Measurements from ENCODE around the gene TRMT1.

The TRMT1 gene

DNA sequence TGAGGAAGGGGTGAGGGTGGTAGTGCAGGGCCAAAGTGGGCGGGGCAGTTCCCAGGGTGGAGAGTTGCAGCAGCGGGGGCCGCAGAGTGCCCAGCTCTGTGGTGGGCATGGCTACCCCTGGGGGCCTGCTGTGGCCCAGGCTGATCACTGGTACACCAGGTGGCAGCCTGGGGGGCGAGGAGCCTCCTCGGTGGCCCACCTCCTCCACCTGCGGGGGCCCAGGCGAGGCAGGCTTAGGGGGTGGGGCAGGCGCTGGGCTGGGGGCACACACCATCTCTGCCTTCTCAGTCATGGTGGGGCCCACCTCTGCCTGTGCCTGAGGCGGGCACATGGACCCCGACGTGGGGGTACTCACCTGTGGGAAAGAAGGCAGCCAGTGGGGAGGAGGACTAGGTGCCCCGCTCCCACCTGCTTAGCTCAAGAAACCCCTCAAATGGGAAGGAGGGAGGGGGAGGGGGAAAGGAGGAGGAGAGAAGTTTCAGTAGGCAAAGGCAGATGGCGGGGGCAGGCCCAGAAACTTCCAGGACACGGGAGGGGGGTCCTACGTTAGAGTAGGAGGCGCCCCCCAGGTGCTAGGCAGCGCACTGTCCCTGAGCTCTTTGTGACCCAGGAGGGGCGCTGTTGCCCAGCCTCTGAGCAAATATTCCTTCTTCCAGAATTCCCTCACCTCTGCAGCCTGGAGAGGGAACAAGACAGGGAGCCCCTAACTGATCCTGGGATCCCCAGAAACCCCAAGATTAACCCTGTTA, 15.5 kb downstream of the TRMT1 start:
- Histone ChIP-seq H3K27ac (replicated peaks) (peak overlapping the region; percentile 99), H3K4me3 (replicated peaks; ENCODE audit: insufficient read depth, low read length) (peak overlapping the region; percentile 96), H3K27me3 (ENCODE audit: insufficient read depth, poor library complexity, severe bottlenecking) (no peaks in the 10 kb centered on the region)
- peak; percentile 59 to 81 for DNase-seq (ENCODE audit: low read depth in 1 of 2, low spot score in 1 of 2)
- no peak for TF ChIP-seq GABPA (IDR thresholded peaks at IDR 0.05; ENCODE audit: low read depth)
- no peak for TF ChIP-seq SPI1 (IDR thresholded peaks at IDR 0.05; ENCODE audit: borderline replicate concordance, low read depth)
- TF ChIP-seq POLR2AphosphoS5 (IDR thresholded peaks at IDR 0.05; ENCODE audit: low read depth), result no peak
- TF ChIP-seq, protein P1, sequence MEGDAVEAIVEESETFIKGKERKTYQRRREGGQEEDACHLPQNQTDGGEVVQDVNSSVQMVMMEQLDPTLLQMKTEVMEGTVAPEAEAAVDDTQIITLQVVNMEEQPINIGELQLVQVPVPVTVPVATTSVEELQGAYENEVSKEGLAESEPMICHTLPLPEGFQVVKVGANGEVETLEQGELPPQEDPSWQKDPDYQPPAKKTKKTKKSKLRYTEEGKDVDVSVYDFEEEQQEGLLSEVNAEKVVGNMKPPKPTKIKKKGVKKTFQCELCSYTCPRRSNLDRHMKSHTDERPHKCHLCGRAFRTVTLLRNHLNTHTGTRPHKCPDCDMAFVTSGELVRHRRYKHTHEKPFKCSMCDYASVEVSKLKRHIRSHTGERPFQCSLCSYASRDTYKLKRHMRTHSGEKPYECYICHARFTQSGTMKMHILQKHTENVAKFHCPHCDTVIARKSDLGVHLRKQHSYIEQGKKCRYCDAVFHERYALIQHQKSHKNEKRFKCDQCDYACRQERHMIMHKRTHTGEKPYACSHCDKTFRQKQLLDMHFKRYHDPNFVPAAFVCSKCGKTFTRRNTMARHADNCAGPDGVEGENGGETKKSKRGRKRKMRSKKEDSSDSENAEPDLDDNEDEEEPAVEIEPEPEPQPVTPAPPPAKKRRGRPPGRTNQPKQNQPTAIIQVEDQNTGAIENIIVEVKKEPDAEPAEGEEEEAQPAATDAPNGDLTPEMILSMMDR (IDR thresholded peaks at IDR 0.05; ENCODE audit: insufficient read depth, low read length), result no peak
- TF ChIP-seq, protein P2, sequence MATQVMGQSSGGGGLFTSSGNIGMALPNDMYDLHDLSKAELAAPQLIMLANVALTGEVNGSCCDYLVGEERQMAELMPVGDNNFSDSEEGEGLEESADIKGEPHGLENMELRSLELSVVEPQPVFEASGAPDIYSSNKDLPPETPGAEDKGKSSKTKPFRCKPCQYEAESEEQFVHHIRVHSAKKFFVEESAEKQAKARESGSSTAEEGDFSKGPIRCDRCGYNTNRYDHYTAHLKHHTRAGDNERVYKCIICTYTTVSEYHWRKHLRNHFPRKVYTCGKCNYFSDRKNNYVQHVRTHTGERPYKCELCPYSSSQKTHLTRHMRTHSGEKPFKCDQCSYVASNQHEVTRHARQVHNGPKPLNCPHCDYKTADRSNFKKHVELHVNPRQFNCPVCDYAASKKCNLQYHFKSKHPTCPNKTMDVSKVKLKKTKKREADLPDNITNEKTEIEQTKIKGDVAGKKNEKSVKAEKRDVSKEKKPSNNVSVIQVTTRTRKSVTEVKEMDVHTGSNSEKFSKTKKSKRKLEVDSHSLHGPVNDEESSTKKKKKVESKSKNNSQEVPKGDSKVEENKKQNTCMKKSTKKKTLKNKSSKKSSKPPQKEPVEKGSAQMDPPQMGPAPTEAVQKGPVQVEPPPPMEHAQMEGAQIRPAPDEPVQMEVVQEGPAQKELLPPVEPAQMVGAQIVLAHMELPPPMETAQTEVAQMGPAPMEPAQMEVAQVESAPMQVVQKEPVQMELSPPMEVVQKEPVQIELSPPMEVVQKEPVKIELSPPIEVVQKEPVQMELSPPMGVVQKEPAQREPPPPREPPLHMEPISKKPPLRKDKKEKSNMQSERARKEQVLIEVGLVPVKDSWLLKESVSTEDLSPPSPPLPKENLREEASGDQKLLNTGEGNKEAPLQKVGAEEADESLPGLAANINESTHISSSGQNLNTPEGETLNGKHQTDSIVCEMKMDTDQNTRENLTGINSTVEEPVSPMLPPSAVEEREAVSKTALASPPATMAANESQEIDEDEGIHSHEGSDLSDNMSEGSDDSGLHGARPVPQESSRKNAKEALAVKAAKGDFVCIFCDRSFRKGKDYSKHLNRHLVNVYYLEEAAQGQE (IDR thresholded peaks at IDR 0.05; ENCODE audit: insufficient replicate concordance, low read depth), result no peak

DNA sequence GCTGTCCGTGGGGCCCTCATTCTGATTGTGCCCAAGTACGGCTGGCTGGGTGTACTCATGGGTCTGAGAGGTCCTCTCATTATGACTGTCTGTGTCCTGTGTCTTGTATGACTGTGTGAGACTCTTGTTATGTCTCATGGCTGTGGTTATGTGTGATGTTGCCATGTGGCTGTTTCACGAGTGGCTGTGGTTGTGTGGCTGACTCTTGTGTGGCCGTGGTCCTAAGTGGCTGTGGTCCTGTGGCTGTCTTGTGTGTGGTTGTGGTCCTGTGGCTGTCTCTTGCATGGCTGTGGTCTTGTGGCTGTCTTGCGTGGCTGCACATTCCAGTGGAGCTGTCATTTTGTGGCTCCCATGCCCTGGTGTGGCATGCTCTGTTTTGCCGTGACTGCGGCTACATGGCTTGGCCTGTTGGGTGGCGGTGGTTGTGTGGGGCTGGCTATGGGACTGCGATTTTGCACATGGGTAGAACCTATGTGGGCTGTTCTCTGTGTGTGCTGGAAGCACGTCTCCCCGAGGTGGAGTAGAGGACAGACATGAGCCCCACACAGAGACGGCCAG, 16.4 kb downstream of the TRMT1 start:
- TF ChIP-seq, protein P2 (IDR thresholded peaks at IDR 0.05; ENCODE audit: insufficient replicate concordance, low read depth), result no peak
- TF ChIP-seq POLR2AphosphoS5 (IDR thresholded peaks at IDR 0.05; ENCODE audit: low read depth), result peak; percentile 99
- TF ChIP-seq GABPA (IDR thresholded peaks at IDR 0.05; ENCODE audit: low read depth), result no peak
- DNase-seq (ENCODE audit: low read depth in 1 of 2, low spot score in 1 of 2), result peak in 1 of 2 experiments; percentile 78
- H3K4me3 ChIP-seq (replicated peaks; ENCODE audit: insufficient read depth, low read length), result peak overlapping the region; percentile 96
- H3K27me3 ChIP-seq (ENCODE audit: insufficient read depth, poor library complexity, severe bottlenecking), result no peaks in the 10 kb centered on the region
- peak overlapping the region; percentile 99 for H3K27ac ChIP-seq (replicated peaks)

DNA sequence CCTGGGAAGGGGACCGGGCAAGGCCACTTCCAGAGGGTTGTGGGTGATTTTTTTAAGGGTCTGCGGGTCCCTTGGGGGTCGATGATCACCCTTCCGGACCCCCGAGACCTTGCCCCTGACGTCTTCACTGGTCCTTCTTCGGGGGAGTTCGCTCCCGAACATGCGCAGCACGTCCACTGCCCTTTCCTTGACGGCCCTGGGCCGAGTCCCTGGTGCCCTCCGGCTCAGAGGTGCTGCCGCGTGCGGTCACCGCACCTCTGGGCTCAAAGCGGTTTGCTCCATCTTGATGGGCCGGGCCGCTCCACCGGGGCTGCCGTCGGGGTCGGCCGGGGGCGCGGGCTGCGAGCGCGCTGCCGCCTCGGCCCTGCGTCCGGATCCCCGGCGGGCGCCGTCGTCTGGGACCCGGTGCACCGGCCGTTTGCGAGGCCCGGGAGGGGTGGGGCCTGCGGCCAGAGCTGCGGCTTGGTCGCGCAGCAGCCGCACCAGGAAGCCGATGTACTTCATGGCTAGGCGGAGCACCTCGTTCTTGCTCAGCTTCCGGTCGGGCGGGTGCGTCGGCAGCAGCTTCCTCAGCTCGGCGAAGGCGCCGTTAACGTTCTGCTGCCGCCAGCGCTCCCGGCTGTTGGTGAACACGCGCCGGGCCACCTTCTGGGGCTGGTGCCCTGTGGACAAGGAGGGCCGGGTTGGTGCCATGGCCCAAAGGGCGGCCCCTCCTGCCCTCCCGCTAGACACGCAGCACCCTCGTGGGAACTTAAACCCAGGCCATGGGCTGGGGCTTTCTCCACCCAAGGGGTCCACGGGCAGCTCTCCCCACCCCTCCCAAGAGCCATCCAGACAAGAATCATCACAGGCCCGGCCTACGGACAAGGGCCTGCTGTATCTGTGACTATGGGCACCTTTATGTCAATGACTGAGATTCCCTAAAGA, 17.2 kb downstream of the TRMT1 start:
- peak; percentile 83 to 94 for DNase-seq (ENCODE audit: low read depth in 1 of 2, low spot score in 1 of 2)
- H3K27me3 ChIP-seq (ENCODE audit: insufficient read depth, poor library complexity, severe bottlenecking), result no peaks in the 10 kb centered on the region
- peak overlapping the region; percentile 99 for H3K27ac ChIP-seq (replicated peaks)
- peak overlapping the region; percentile 96 for H3K4me3 ChIP-seq (replicated peaks; ENCODE audit: insufficient read depth, low read length)
- TF ChIP-seq SPI1 (IDR thresholded peaks at IDR 0.05; ENCODE audit: borderline replicate concordance, low read depth) (no peak), GABPA (IDR thresholded peaks at IDR 0.05; ENCODE audit: low read depth) (peak; percentile 81), POLR2AphosphoS5 (IDR thresholded peaks at IDR 0.05; ENCODE audit: low read depth) (peak; percentile 19; the same call in 1 of the 2 replicates)
- TF ChIP-seq, protein P1 (IDR thresholded peaks at IDR 0.05; ENCODE audit: insufficient read depth, low read length), result no peak
- TF ChIP-seq, protein P2 (IDR thresholded peaks at IDR 0.05; ENCODE audit: insufficient replicate concordance, low read depth), result no peak

Data from HL-60 (cell line).